ENCODE data around the gene RFXANK. TPM values are rescaled to one million over a fixed set of nuclear protein-coding genes. Genes with fewer than 3 reads are reported as not detected.

The RFXANK gene
- total RNA-seq, 2 experiments from 2014 or later, result 105 to 114 TPM

- Histone ChIP-seq H3K4me2 (ENCODE audit: low read length) (no peak overlapping the region), H3K79me2 (ENCODE audit: insufficient read depth, low read depth, low read length) (no peaks in the 10 kb centered on the region), H3K9me2 (ENCODE audit: insufficient read depth, low read length) (no peaks in the 10 kb centered on the region), H3K9me3 (ENCODE audit: low read length) (peaks cover 9% of the 10 kb centered on the region; the same call in 1 of the 2 replicates), H4K20me1 (ENCODE audit: insufficient read depth, low read length) (no peaks in the 10 kb centered on the region), H2AFZ (ENCODE audit: low read length) (no peak overlapping the region), H3K27ac (ENCODE audit: low read depth, low read length, poor library complexity, severe bottlenecking) (no peak overlapping the region), H3K4me3 (ENCODE audit: low read depth, low read length, poor library complexity, severe bottlenecking) (no peak overlapping the region), H3K36me3 (ENCODE audit: insufficient read depth, low read length) (no peaks in the 10 kb centered on the region), H3K4me1 (ENCODE audit: insufficient read depth, low read length, poor library complexity, severe bottlenecking) (no peaks in the 10 kb centered on the region)
- ChIA-PET CTCF (ENCODE audit: unreplicated experiment) (no interaction called here), POLR2A (no interaction called here)
- no peak for TF ChIP-seq CTCF (conservative IDR thresholded peaks at IDR 0.05; ENCODE audit: low read length)
- no peak for TF ChIP-seq EZH2phosphoT487 (IDR thresholded peaks at IDR 0.05; ENCODE audit: borderline replicate concordance, low read depth, low read length)
- DNase-seq (ENCODE audit: low spot score), result no peak
- intact Hi-C loops (cut with micrococcal nuclease; ENCODE audit: unreplicated experiment), result no loop called here
- no TSS peak for BruUV-seq (replicated peaks)
Observed at GRCh38 chr19:19238126-19238894, 46.3 kb downstream of the RFXANK start.

GRCh38 chr19:19239675-19240074 lies 47.6 kb downstream of the RFXANK start:
- CTCF ChIA-PET (ENCODE audit: unreplicated experiment), result no interaction called here
- DNase-seq (ENCODE audit: low spot score), result no peak
- H3K4me2 ChIP-seq (ENCODE audit: low read length), result no peak overlapping the region
- BruUV-seq (replicated peaks), result no TSS peak
- H3K36me3 ChIP-seq (ENCODE audit: insufficient read depth, low read length), result no peaks in the 10 kb centered on the region
- peaks cover 3% of the 10 kb centered on the region; the same call in 1 of the 2 replicates for H3K9me3 ChIP-seq (ENCODE audit: low read length)
- TF ChIP-seq EZH2phosphoT487 (IDR thresholded peaks at IDR 0.05; ENCODE audit: borderline replicate concordance, low read depth, low read length) (no peak), CTCF (conservative IDR thresholded peaks at IDR 0.05; ENCODE audit: low read length) (no peak)
- H3K27ac ChIP-seq (ENCODE audit: low read depth, low read length, poor library complexity, severe bottlenecking), result no peak overlapping the region
- H3K4me1 ChIP-seq (ENCODE audit: insufficient read depth, low read length, poor library complexity, severe bottlenecking), result no peaks in the 10 kb centered on the region
- intact Hi-C loops (cut with micrococcal nuclease; ENCODE audit: unreplicated experiment), result no loop called here
- POLR2A ChIA-PET, result no interaction called here
- no peaks in the 10 kb centered on the region for H3K9me2 ChIP-seq (ENCODE audit: insufficient read depth, low read length)
- H4K20me1 ChIP-seq (ENCODE audit: insufficient read depth, low read length), result no peaks in the 10 kb centered on the region
- no peak overlapping the region for H3K4me3 ChIP-seq (ENCODE audit: low read depth, low read length, poor library complexity, severe bottlenecking)
- no peak overlapping the region for H2AFZ ChIP-seq (ENCODE audit: low read length)
- no peaks in the 10 kb centered on the region for H3K79me2 ChIP-seq (ENCODE audit: insufficient read depth, low read depth, low read length)

GRCh38 chr19:19240476-19240875 lies 48.4 kb downstream of the RFXANK start:
- DNase-seq (ENCODE audit: low spot score), result no peak
- intact Hi-C loops (cut with micrococcal nuclease; ENCODE audit: unreplicated experiment), result no loop called here
- Histone ChIP-seq H3K4me2 (ENCODE audit: low read length) (no peak overlapping the region), H3K79me2 (ENCODE audit: insufficient read depth, low read depth, low read length) (no peaks in the 10 kb centered on the region), H3K4me3 (ENCODE audit: low read depth, low read length, poor library complexity, severe bottlenecking) (no peak overlapping the region), H3K9me2 (ENCODE audit: insufficient read depth, low read length) (no peaks in the 10 kb centered on the region), H4K20me1 (ENCODE audit: insufficient read depth, low read length) (no peaks in the 10 kb centered on the region), H2AFZ (ENCODE audit: low read length) (no peak overlapping the region), H3K36me3 (ENCODE audit: insufficient read depth, low read length) (no peaks in the 10 kb centered on the region), H3K4me1 (ENCODE audit: insufficient read depth, low read length, poor library complexity, severe bottlenecking) (no peaks in the 10 kb centered on the region), H3K27ac (ENCODE audit: low read depth, low read length, poor library complexity, severe bottlenecking) (no peak overlapping the region), H3K9me3 (ENCODE audit: low read length) (no peaks in the 10 kb centered on the region)
- no peak for TF ChIP-seq EZH2phosphoT487 (IDR thresholded peaks at IDR 0.05; ENCODE audit: borderline replicate concordance, low read depth, low read length)
- CTCF ChIA-PET (ENCODE audit: unreplicated experiment), result no interaction called here
- BruUV-seq (replicated peaks), result no TSS peak
- POLR2A ChIA-PET, result no interaction called here
